ENCODE data around the gene MYO5A. TPM values are rescaled to one million over a fixed set of nuclear protein-coding genes. Genes with fewer than 3 reads are reported as not detected.

MYO5A gene
- total RNA-seq, 1 experiment from 2014 or later, result 21.8 TPM

DNA sequence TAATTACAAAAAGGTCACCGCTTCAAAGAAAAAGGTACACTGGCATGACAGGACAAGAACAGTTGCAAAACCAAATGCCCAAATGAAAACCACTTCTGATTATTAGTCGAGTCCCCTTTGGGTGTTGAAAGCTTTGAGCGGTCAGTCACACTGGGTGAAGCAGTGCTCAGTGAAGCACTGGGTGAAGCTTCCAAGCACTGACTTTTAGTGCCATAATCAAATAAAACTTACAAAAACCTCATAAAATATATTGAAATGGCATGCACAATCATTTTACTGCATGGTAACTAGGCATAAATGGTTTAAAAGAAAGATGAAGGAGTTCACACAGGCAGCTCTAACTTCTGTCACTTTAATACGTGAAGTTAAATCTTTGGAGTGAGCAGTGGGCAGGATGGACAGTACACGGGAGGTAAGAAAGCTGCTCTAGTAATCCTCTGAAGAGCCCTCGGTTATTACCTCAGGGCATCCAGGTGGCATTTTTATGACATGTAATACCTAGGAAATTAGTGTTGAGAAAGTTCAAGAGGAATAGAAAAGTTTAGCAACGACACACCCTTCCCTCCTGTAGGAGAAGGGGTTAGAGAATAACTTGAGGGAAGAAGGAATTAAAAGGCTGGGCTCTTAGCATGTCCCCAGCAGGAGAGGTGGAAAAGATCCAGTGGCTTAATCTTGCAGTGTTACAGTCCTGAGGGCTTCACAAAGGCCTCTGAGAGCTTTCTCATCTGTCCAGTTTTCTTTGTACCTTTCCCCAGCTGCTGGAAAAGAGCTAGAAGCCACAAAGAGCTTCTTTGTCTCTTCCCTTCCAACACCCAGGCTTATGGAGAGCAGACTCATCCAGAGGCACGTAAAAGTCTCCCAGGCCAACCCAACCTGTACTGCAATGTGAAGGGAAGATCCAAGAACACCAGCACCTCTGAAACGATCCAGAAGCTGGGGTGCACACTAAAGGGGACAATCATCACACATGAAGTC is 168.2 kb downstream of the MYO5A start:
- Histone ChIP-seq H3K14ac (ENCODE audit: insufficient read depth, low read length) (no peak overlapping the region), H3K4me1 (ENCODE audit: insufficient read depth, low read length) (no peaks in the 10 kb centered on the region), H3K79me1 (ENCODE audit: insufficient read depth, low read depth, low read length, poor library complexity, severe bottlenecking) (no peaks in the 10 kb centered on the region), H3K27me3 (ENCODE audit: insufficient read depth, low read length) (no peaks in the 10 kb centered on the region), H3K9ac (ENCODE audit: extremely low read depth, insufficient read length, low read length) (no peak overlapping the region), H4K5ac (ENCODE audit: insufficient read length, low read depth, low read length) (no peak overlapping the region), H3K4ac (ENCODE audit: low read depth, low read length) (no peak overlapping the region), H3K4me2 (ENCODE audit: insufficient read depth, insufficient read length, low read length) (no peak overlapping the region), H2BK120ac (ENCODE audit: low read depth, low read length, poor library complexity, severe bottlenecking) (no peak overlapping the region), H3K18ac (ENCODE audit: insufficient read length, low read depth, low read length) (no peak overlapping the region), H2AK5ac (ENCODE audit: insufficient read length, low read length) (no peak overlapping the region), H2BK15ac (ENCODE audit: low read depth, low read length) (no peak overlapping the region), H2BK5ac (ENCODE audit: insufficient read length, low read length) (no peak overlapping the region), H2BK20ac (ENCODE audit: low read depth, low read length, poor library complexity, severe bottlenecking) (no peak overlapping the region), H3K23me2 (ENCODE audit: insufficient read length, low read depth, low read length, poor library complexity, severe bottlenecking) (no peaks in the 10 kb centered on the region), H3K56ac (ENCODE audit: insufficient read length, low read depth, low read length) (no peak overlapping the region), H4K8ac (replicated peaks; ENCODE audit: insufficient read length, low read depth, low read length) (no peak overlapping the region), H2BK12ac (ENCODE audit: insufficient read length, low read depth, low read length) (no peak overlapping the region), H2AFZ (ENCODE audit: low read length) (no peak overlapping the region), H3K23ac (ENCODE audit: insufficient read length, low read depth, low read length) (no peak overlapping the region), H4K20me1 (ENCODE audit: control insufficient read depth, insufficient read depth, insufficient read length) (no peaks in the 10 kb centered on the region), H3K9me3 (ENCODE audit: control insufficient read depth, low read depth, low read length) (no peaks in the 10 kb centered on the region), H4K91ac (ENCODE audit: insufficient read length, low read depth, low read length) (no peak overlapping the region), H3K79me2 (ENCODE audit: insufficient read depth, low read length) (no peaks in the 10 kb centered on the region), H3T11ph (ENCODE audit: low read length) (no peak overlapping the region), H3K27ac (ENCODE audit: insufficient read length, low read depth, low read length) (no peak overlapping the region)
- peak overlapping the region in 2 of 3 experiments; percentile 45 to 69; a peak in 2 of 7 replicates for H3K27ac Mint-ChIP-seq
- no peaks in the 10 kb centered on the region for H3K9me3 Mint-ChIP-seq
- TF ChIP-seq, protein P1, sequence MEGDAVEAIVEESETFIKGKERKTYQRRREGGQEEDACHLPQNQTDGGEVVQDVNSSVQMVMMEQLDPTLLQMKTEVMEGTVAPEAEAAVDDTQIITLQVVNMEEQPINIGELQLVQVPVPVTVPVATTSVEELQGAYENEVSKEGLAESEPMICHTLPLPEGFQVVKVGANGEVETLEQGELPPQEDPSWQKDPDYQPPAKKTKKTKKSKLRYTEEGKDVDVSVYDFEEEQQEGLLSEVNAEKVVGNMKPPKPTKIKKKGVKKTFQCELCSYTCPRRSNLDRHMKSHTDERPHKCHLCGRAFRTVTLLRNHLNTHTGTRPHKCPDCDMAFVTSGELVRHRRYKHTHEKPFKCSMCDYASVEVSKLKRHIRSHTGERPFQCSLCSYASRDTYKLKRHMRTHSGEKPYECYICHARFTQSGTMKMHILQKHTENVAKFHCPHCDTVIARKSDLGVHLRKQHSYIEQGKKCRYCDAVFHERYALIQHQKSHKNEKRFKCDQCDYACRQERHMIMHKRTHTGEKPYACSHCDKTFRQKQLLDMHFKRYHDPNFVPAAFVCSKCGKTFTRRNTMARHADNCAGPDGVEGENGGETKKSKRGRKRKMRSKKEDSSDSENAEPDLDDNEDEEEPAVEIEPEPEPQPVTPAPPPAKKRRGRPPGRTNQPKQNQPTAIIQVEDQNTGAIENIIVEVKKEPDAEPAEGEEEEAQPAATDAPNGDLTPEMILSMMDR (conservative IDR thresholded peaks at IDR 0.05), result no peak
- peaks cover 4 to 5% of the 10 kb centered on the region in 2 experiments; a peak in 3 of 4 replicates for H3K4me1 Mint-ChIP-seq
- no peaks in the 10 kb centered on the region for H3K27me3 Mint-ChIP-seq (ENCODE audit: low read depth)
- H3K4me3 Mint-ChIP-seq, result no peak overlapping the region
- WGBS (ENCODE audit: extremely low coverage, insufficient read length, low lambda C conversion rate), result no CpG with 5 or more reads among the region's 9 CpGs
- DNase-seq, result no peak
- H3K36me3 Mint-ChIP-seq (ENCODE audit: insufficient read depth in 1 of 3, low read depth in 3 of 3), result peaks cover 1 to 18% (median 14%) of the 10 kb centered on the region in 3 experiments; a peak in 5 of 7 replicates
